NOMO-1 treated with dmso at 0.1 percent for 144 hours (cell line): ENCODE measurements around the gene GDF9.
A peak's percentile ranks its signal among the peaks of the same experiment; 100 is the strongest.
"Not testable (repeated sequence)": the region's sequence is repeated elsewhere in the genome, so short reads cannot be mapped to it uniquely, and the experiment has no call there.

Source experiments
- DNase-seq: peaks from one replicate; lab custom pipeline; 2025; ENCODE audit not compliant: unreplicated experiment; lab: John Stamatoyannopoulos, UW

GDF9 gene

DNA sequence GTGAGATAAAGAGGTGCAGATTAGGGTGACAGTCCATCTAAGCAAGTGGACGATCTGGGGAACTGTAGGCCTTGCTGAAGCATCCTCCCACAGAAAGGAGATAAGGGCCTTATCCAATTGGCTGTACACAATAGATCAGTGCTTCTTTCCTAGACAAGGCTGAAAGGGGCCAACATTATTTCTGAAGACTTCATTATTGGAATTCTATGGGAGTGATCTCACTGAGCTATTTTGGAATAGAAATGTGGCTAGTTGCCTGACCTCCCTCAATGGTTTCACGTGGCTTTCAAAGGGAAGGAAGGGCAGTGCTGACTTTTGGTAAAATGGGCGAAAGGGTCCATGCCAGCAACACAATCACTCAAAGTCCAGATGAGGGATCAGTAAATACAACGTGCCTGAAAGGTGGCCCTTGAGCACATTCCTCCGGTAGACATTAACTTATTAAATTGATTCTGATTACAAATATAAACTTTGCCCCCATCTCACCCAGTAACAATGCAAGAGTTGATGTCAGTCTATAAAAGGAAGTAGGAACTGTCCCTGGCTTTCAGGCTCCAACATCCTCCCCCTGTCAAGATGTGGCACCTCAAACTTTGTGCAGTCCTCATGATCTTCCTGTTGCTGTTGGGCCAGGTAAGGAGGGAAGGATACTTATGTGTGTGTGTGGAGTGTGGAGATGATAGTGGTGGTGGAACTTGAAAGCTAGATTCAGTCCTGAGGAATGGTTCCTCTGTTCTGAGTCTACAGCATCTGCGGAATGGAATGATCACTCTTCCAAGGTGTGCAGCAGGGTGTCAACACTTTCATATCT, 7.1 kb upstream of the GDF9 start, which contains the start of gene LEAP2:
Gene LEAP2 (plus strand): TSS at position 550 of the 811 bp plus-strand sequence. CDS start 27 bp downstream, at position 577.
- DNase-seq = no peak

DNA sequence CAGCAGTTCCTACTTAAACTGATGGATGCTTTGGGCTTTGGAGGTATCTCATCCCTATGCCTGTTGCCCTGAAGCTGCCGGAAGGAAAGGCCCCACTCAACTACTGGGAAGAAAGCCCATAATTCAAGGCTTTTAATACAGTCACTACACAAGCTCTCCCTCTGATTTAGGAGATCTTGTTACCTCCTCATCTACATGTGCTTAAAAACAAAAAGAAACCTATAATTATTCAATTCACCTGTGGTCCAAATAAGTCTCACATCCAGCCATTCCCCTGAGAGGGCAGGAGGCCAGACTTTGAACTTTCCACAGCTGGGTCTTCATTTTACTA, 6.5 kb upstream of the GDF9 start:
- DNase-seq = no peak

DNA sequence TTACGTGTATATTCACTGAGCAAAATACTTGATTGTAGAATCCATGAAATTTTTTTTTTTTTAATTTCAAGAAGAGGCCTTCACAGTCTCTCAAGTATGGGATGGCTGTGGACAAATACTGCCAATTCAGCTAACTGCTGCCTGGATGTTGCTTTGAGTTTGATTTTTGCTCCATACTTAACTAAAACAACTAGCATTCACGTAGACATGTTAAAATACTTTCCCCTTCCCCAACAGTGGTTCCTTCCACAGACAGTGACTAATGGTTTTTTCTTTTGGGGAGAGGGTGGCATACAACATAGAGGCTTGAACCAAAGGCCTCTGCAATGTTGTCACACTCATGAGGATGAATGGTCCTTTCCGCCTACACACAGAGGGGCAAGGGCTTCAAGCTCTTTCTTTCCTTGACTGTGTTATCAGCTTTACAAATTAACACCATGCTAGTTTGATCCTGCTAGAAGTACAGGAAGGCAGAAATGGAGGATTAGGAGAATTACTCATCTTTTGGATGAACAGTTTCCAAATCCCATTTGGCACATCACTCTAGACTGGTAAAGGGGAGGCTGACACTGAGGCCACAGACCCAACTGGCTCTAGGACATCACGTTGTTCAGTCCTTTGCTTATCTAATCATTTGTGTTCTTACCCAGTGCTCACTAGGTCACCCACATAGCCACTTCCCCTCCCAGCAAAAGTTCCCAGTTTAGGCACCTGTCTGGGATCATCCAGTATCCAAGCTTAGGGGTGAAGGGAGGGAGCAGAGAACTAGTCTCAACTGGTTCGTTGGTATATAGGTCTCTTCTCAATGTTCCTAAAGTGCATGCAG, 5.4 kb upstream of the GDF9 start:
- no peak for DNase-seq

DNA sequence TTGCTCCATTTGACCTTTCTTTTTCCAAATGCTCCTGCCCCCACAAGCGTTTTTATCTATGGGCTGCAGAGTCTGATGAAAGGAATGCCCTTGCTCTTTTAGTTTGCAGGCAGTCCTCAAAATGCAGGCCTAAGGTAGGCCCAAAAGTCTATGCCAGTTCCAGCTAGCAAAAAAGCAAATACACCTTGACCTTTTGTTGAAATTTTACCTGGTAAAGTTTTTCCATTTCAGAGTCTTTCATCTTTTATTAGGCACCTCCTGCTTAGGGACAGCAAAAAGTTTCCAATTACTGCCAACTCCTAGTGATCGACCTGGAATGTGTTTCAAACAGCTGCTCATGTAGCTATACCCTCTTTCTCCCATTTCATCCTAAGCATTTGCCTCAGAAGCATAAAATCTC, 4.5 kb upstream of the GDF9 start:
- no peak for DNase-seq

DNA sequence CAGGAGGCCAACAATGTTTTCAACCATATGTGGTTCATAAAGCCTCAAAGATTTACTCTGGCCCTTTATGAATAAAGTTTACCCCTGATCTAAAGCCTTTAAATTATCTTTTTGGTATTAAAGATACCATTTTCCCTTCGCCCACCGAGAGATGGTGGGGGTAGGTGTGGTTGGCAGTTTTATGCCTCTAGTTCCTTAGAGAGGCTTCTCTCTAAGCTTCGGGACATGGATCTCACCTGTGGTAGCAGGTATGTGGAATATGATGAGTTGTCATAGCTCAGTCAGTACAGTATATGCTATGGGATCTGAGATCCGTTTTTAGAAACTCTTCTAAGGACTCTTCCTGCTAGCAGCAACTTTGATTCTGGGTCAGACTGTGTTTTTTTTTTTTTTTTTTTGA, 2.5 kb upstream of the GDF9 start:
- no peak for DNase-seq

DNA sequence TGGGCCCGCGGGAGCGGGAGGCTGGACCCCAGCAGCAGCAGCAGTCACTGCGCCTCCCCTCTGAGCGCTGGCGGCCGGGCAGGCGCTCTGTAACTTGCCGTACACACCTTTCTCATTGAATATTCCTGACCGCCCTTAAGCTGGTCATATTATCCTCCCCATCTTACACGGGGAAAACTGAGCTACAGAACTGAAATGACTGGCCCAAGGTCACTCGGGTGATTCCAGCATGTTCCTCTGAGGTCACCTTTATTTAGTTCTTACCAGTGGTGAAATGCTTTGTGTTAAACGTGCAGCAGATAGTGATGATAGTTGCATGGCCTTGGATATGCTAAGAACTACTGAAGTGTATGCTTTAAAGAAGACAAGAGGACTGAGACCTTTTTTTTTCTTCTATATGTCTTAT, 780 bp upstream of the GDF9 start:
- DNase-seq = no peak

DNA sequence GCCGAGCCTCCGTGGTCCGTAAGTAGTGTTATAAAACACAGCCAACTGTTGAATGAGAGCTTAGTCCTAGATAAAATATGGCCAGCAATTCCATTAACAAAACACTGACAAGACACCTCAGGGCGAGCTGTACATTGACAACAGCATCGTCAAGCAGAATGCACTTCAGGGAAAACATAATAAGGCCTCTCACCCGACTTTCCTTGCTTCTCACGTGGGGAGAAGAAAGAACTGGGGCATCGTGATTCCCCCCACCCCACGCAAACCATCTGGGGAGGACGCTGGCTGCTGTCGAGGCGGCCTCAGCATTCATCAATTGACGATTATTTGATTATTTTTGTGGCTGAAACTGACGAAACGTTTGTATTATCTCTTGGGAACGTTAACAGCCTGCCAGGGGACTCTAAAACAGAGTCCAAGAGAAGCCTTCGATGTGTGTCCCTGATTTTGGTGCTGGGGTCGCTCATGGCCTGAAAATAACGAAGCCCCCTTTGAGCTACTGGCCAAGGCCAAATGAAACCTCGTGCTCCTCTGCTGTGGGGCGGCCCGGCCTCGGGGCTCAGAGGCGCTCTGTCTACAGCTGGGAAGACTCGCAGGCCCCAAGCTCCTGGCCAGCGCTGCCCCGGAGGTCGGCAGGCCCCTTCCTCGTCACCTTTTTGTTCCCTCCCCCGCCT, 464 bp downstream of the GDF9 start:
- DNase-seq = peak; percentile 64

DNA sequence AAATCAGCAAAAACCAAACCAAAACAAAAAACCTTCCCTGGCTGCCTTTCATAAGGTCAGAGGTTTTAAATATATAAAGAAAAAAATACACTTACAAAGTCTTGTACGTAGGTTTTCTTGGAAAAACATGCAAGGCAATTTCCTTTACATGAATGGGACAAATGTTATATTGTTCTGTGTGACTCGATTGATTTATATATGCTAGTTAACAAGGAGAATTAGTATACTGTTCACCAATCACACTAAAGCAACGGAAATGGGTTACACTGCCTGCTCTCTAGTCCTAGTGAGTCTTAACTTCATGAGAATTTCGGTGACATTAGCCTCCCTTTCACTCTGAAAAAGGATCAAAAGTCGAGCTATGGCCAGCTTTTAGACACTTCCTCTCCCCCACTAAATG, 5.5 kb downstream of the GDF9 start:
- DNase-seq = no peak

DNA sequence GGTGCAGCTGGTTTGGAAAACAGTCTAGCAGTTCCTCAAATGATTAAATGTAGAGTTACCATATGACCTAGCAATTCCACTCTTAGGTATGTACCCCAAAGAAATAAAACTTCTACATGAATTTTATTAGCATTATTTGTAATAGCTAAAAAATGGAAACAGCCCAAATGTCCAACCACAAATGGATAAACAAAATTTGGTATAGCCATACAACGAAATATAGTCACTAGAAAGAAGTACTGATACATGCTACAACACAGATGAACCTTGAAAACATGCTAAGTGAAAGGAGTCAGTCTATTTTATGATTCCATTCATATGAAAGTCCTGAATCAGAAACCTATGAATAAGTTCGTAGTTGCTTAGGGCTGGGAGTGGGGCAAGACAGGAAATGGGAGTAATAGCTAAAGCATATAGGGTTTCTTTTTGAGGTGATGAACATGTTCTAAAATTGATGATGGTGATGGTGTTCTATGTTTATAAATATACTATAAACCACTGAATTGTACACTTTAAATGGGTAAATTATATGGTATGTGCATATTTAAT, 6.3 kb downstream of the GDF9 start:
- DNase-seq = no peak

DNA sequence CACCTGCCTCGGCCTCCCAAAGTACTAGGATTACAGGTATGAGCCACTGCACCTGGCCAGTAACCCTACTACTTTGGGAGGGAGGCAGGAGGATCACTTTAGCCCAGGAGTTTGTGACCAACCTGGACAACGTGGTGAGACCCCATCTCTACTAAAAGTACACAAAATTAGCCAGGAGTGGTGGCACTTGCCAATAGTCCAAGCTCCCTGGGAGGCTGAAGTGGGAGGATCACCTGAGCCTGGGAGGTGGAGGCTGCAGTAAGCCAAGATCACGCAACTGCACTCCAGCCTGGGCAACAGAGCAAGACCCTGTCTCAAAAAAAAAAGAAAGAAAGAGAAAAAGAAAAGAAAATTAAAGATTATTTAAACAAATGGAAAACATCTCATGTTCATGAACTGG, 10.3 kb downstream of the GDF9 start:
- no peak for DNase-seq

DNA sequence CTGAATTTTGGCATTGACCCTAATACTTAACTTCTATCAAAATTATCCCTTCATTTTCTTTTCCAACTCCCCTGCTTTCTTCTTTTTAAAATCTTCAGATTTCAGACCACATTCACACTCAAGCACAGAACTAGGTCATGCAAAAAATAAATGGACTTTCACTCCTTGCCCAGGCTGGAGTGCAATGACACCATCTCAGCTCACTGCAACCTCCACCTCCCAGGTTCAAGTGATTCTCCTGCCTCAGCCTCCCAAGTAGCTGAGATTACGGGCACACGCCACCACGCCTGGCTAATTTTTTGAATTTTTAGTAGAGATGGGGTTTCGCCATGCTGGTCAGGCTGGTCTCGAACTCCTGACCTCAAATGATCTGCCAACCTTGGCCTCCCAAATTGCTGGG, 11.3 kb downstream of the GDF9 start:
- not testable (repeated sequence) for DNase-seq

DNA sequence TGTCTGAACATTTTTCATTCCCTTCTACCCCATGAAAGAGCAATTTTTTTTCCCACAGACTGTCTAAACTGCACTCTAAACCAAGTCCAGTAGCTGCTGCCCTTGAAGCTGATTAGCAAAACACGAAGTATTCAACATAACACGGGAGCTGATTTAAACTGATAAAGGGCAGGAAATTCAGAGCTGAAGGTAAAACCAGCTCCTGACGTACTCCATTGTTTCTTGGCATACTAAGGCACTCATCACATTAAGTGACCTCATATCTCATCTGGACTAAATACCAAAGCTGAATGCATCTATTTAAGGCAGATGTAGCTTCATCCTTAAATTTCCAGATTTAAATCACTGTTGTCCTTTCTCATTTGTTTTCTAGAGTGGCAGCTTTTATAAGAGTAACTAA, 12.0 kb downstream of the GDF9 start:
- DNase-seq = no peak

DNA sequence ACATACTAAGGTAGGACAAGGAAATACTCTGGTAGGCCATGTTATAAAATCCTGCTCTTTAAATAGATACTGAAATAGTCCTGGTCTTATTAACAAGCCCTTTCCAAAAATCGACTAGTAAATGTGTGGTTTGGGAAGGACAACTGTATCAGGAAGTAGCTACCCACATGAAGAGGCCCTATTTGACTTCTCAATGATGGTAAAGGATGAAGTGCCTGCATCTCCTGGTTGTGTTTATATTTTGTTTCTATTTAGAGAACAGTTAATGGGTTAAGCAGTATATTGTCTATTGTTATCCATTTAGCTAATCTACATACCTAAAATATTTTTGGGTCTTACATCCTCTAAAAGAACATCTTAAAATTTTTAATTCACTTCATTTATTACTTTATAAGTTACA, 12.5 kb downstream of the GDF9 start:
- no peak for DNase-seq

DNA sequence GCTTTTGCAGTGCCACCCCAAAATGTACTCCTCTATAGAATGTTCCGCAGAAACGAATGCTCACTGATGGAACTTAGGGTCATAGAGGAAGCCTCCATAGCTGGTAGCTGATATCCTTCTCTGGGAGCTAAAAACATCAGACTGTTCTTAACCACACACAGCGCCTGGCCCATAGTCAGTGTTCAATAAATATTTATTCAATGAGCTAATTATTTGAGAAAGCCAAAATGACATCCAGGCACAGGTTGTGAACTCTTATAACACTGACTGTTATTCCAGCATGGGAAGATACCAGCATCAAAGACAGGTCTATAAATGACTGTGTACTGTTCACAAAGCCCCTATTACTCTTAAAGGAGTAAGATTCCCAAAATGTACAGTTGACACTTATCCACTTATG, 12.9 kb downstream of the GDF9 start:
- no peak for DNase-seq

DNA sequence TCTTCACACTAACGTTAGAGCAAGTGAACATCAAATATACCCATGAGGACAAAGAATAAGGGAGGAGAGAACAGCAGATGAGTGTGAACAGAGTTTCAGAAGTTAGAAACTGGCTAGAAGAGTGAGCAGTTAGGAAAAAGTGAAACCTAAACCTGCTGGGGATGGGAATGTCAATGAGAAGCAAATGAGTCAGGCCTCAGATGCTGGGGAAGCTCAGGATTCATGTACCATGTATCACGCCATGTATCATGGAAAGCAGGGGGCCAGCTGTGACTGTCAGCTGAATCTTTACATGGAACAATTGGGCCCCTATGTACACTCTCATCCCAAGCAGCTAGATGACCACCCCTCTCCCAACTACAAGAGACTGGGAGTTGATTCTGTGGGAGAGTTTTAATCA, 16.2 kb downstream of the GDF9 start:
- no peak for DNase-seq

DNA sequence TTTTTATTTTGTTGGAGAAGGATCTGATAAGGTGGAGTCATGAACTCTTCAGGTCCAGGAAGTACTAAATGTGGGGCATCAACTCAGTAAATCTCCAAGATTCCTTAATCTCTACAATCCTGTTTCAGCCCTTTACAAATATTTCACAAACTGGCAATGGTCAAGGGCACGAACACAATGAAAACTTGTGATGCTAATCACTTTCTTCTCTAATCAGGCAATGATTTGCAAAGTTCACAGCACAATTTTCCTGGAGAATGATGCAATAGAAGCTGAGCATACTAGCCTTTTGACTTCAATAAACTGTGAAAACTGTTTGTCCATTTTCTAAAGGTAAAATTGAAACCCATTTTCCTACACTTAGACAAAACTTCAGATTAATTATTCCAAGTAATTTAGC, 16.9 kb downstream of the GDF9 start:
- no peak for DNase-seq

DNA sequence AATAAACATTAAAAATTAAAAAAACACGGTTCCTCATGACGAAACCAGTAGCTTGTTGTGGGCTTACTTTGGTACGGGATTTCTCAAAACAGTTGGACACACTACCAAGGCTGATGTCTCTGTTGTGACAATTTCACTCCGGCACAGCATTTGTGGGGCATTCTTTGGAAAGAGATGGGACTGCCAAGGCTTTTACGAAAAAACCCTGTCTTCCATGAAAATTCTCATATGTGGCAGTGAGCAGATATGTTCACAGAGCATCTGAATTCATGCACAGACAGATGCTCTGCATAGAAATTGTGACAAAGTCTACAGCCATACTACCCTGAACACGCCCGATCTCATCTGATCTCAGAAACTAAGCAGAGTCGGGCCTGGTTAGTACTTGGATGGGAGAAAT, 18.0 kb downstream of the GDF9 start:
- DNase-seq = no peak

DNA sequence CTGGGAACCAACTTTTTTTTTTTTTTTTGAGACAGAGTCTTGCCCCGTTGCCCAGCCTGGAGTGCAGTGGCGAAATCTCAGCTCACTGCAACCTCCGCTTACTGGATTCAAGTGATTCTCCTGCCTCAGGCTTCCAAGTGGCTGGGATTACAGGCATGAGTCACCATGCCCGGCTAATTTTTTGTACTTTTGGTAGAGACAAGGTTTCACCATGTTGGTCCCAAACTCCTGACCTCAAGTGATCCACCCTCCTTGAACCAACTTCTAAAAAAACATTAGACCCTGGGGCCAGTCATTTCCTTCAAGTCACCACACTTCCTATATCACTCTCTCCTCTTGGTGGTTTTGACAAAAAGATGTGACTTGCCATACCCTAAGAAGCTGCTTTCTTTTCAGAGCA, 25.0 kb downstream of the GDF9 start:
- no peak for DNase-seq

DNA sequence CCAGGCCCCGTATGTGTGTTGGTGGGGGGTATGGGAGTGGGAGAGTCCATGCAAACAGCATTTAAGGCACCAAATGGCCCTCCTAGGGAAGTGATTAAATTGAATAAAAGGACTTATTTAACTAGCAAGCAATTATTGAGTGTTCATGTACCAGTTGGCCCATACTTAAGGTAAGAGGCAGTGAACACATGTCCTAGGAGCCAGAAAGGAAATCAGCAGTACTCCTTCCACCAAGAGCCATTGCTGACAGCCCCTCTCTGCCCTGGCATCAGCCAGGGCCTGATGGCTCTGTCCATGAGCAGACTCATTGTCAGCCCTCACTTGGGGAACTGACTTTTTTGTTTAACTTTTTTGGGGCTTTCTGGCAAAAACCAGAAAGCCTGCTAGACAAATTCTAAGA, 25.4 kb downstream of the GDF9 start:
- no peak for DNase-seq

DNA sequence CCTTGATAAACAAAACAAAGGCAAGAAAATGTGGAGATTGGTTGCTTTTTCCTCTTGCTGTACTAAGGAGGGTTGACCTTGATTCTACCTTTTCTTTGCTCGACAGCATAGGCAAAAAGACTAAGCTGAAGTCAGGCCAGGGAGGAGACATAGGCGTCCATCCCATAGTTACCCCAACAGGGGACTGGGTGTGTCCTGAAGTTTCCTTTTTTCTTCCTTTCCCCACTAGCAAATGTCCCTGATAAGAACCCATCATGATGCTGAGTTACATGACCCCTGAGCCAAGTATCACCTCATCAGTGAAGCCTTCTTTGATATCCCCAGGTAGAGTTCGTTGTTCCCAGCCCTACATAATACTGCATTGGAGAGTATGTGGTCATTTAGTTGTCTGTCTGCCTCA, 26.0 kb downstream of the GDF9 start:
- DNase-seq = no peak

DNA sequence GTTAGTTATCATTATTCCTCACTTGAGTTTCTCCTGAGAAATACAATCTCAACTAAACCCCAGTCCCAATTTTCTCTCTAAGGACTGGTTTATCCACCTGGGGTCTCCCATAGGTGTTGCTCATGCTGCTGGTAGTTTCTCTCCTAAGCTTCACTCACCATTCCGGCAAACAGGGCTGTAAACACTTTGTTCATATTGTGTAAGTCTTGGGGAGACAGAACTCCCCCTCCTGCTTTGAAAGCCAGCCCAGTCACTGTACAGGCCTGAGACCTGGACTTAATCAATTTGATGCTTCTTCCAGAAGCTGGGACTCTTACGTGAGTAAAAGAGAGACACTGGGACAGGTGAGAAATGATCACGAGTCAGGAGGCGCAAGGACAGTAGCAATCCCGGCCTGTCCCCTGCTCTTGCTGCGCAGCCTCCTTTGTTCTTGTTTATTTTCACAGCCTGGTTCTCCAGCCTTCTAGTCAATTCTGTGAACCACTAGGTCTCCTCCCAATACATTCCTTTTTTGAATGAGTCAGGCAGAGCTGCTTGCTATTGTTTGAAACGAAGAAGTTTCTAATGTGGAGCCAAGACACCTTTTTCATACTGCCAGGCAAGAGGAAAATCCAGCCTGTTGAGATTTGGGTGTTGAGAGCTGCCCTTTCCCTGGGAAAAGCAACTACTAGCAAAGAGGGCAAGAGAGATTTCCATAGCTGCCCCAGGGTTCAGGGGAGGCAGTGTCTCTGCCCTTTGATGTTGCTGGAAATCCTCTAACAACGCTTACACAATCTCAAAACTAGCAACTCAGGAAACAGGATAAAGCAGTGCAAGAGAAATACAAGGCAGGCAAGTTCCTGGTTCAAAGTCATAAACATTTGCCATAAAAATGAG, 26.6 kb downstream of the GDF9 start:
- no peak for DNase-seq
